HG02588 (cell line): Measurements from ENCODE around the gene MECP2.
"Not testable (repeated sequence)": the region's sequence is repeated elsewhere in the genome, so short reads cannot be mapped to it uniquely, and the experiment has no call there.

Experiments used
- ATAC-seq: cut with Tn5 transposase; IDR thresholded peaks from one replicate; pipeline ENCODE4 v1.9.1; 2021; ENCODE audit warnings: mild to moderate bottlenecking, moderate library complexity; ENCODE audit not compliant: unreplicated experiment

MECP2 gene

DNA sequence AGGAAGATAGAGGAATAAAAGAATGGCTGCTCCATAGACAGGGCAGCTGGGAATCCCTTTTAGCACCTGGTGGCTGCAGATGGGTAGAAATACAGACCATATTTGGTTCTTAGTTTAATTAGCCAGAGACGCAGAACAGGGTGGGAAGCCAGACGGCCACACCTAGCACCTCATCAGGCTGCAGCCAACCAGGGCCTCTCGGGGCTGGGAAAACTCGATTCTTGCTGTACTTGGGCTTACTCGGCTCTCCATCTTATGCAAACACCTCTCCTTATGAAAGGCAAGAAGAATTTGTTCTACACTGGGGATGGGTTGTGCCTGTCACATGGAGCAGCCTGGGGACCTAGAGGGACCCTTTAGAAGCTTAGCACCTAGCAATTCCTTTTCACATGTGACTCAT, 97.5 kb downstream of the MECP2 start:
- no peak for ATAC-seq

DNA sequence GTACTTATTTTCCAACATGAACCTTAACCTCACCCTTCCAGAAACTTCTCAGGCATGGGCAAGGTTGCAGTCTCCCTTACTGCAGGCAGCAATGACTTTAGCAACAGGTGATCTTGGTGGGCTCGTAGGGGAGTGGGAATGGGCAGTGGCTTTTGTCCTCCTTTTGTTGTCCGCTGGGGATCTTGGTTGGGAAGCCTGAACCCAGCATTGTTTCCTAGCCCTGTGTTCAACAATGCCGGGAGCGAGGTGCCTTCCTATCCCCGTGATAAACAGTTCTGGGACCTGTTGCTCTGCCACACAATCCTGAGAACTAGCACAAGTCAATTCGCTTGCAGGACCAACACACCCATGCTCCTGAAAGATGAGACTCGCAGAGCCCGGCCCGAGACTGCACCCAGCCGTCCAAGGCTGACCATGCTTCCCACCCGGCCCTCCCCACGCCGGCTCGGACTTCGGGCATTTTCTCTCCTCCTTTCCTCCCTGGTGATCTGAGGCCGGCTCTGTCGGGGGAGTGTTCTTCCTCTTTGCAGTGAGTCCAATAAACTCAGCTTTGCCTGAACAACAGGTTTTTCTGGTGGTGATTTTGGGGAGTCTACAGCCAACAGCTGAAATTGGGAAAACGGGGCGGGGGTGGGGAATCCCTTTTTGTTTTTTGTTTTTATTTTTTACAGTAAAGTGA, 98.0 kb downstream of the MECP2 start:
- ATAC-seq = no peak

DNA sequence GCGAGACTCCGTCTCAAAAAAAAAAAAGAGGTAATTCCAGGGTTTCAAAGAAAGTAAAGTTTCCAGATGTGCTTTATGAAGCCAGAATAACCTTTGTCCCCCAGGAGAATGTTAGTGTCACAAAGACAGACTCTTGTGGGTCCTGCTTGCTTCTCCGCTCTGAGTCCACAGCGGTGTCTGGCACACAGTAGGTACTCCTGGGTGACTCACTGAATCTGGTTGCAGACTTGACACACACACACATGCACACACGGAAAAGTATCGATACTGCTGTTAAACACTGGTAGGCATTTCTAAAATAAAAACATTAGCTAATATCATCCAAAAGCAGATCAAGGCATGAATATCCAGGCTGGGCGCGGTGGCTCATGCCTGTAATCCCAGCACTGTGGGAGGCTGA, 102.0 kb downstream of the MECP2 start:
- ATAC-seq = no peak

DNA sequence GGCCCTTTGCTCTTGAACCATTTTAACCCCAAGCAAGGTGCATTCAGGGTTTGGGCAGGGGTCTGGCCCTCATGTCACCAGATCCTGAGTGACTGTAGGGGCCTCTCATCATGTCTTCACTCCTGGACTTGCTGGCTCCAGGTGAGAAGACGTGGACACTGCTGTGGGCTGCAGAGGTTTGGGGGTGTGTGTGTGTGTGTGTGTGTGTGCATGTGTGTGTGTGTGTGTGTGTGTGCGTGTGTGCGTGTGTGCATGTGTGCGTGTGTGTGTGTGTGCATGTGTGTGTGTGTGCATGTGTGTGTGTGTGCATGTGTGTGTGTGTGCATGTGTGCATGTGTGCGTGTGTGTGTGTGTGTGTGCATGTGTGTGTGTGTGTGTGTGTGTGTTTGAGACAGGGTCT, 103.1 kb downstream of the MECP2 start:
- ATAC-seq = not testable (repeated sequence)

DNA sequence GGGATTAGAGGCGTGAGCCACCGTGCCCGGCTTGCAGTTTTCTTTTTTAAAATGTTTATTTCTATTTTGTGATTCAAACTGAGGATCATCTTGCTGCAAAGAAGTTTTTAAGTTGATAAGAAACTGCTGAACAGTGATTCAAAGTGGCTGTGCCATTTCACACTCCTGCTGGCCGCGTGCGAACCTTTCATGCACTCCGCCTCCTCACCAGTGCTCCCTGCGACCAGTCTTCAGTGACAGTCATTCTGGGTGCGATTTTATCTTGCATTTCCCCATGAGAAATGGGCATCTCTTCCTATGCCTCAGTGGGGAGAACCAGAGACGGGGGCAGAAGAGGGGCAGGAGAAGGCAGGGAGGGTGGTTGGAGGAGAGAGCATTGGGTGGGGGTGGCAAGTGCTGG, 103.5 kb downstream of the MECP2 start:
- no peak for ATAC-seq

DNA sequence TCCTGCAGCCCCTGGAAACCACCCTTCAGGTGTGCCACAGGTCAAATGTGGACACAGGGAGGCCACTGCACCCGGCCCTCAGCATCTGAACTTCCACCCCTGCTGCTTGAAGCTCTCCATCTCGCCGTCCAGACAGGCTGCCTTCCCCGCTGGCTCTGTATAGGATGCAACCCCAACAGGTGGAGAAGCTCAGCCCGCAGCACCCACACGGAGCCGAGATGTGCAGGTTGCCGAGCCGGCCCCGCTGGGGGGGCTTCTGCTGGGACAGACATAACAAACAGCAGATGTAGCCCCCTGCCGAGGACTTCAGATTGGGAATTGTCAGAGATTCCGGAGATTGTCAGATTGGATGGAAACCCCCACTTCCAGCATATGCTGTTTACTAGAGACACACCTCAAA, 104.4 kb downstream of the MECP2 start:
- no peak for ATAC-seq

DNA sequence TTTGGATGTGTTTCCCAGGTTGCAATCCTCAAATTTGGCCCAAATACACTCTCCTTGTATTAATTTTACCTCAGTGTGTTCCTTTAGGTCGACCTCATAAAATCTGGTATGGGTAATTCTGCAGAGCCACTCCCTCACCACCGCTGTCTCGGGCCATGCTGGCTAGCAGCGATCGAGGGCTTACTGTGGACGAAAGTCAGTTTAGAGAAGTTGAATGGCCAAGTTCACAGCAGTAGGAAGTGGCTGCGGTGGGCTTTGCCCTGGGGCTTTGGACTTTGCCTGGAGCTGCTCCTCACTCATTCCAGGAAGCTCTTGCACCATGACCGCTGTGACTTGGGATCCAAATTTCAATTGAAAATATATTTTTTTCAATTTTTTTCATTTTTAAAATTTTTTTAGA, 105.3 kb downstream of the MECP2 start:
- no peak for ATAC-seq

DNA sequence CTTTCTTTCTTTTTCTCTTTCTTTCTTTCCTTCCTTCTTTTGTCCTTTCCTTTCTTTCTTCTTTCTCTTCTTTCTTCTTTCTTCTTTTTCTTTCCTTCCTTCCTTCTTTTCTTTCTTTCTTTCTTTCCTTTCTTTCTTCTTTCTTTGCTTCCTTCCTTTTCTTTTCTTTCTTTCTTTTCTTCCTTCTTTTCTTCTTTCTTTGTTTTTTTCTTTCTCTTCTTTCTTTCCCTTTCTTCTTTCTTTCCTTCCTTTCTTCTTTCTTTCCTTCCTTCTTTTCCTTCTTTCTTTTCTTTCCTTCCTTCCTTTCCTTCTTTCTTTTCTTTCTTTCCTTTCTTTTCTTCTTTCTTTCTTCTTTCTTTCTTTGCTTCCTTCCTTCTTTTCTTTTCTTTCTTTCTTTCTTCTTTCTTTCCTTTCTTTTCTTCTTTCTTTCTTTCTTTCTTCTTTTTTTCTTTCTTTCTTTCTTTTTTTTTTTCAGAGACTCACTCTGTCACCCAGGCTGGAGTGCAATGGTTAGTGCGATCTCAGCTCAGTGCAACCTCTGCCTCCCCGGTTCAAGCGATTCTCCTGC, 106.4 kb downstream of the MECP2 start:
- ATAC-seq = no peak

DNA sequence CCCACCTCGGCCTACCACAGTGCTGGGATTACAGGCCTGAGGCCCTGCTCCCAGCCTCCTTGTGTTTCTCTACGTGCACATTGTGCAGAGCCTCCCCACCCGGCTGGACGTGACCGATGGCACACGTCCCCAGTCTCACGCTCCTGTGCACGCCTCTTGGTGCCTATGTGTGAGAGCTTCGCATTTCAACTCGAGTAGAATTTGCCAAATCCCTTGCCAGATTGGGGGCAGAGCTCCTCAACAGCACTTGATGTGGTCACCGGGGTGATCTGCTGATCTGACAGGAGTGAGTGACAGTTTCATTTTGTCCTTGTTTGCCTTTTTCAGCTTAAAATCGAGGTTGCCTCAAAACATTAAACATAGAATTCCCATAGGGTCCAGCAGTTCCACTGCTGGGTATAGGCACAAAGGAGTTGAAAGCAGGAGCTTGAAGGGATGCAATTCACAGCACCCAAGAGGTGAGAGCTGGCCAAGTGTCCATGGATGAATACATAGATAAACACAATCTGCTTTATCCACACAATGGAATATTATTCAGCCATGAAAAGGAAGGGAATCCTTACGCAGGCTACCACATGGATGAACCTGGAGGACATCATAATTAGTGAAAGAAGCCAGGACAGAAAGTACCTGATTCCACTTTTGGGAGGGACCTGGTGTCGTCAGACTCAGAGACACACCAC, 107.4 kb downstream of the MECP2 start:
- no peak for ATAC-seq

DNA sequence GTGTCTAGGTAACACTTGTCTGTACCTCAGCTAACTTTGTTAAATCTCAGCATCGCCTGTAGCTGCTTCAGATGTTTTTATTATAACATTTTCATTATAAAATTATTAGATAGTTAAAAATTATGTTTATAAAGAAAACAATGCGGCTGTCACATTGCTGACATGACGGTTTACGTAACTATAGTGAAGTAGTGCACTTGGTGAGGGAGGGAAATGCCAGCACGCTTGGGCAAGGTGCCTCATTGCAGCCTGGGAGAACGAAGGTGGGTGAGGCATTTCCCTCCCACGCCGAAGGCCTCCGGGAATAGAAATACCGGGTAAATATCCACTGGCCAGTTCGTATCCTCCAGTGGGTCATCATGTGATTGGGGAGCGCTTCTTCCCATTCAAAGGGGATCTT, 109.0 kb downstream of the MECP2 start:
- no peak for ATAC-seq

DNA sequence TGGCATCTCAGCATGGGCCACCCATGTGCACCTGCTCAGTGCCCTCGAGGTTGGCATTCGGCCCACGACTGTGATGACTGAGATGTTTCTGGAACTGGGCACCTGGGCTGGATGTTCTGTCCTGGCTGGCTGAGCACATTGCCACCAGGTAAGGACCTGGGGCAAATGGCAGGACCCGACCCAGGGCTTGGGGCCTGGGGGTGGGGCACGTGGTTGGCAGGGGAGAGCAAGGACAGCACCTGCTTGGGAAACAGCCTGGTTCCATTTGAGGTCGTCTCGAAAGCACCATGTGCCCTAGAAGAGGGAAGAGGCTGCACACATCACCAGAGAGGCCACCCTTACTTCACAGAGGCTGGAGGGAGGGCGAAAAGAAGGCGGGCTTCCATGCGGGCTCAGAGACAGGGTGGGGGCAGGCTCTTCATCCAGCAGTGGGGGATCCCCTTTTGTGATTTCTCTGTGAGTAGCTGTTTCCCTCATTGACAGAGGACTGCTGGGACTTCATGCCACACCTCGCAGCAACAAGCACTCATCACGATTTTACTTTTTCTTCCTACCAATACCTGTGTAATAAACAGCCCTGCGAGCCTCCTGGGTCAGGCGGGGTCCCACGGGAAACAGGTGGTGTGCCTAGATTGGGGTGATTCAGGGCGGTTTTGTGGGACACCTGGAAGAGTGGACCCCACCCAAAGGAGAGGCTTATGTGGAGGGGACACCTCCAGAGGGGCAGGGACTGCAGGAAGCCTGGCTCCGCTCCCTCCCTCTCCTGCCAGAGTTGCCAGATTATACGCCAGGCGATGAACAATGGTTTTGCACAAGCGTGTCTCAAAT, 113.0 kb downstream of the MECP2 start:
- ATAC-seq = no peak

DNA sequence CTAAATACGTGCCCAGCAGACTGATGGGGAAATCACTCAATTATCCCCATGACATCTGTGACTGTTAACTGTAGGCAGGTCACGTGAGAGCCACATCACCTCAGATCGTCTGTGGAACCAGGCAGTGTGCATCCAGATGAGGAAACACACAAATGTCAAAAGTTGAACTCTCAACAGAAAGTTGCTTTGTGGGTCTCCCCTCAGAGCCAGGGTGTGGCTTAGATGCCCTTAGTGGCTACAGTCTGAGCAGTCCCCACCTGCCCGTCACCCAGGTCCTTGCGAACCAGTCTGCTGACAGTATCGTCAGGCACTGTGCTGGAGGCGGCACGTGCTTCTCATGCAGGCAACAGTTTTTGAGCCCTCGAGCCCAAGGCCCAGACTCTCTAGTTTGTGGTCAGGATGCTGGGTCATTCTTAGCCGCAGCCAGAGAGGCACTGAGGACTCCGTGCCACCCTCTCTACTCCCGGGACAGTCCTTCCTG, 114.2 kb downstream of the MECP2 start:
- ATAC-seq = no peak

DNA sequence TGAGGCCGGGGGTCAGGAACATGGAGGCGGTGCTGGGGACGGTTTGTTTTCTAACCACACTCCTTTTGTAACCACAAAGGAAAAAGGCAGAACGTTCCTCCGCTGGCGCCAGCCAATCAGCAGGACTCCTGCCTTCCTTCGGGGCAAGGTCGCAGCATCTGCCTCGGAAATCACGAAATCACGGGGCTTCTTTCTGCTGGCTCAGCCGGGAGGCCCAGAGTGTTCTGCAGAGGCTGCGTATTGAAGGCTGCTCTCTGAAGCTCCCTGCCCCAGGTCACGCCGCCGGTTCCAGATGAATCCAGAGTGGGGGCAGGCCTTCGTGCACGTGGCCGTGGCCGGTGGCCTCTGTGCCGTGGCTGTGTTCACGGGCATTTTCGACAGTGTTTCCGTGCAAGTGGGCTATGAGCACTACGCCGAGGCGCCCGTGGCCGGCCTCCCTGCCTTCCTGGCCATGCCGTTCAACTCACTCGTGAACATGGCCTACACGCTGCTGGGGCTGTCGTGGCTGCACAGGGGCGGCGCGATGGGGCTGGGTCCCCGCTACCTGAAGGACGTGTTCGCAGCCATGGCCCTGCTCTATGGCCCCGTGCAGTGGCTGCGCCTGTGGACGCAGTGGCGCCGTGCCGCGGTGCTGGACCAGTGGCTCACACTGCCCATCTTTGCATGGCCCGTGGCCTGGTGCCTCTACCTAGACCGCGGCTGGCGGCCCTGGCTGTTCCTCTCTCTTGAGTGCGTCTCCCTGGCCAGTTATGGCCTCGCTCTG, 115.6 kb downstream of the MECP2 start:
- ATAC-seq = no peak

DNA sequence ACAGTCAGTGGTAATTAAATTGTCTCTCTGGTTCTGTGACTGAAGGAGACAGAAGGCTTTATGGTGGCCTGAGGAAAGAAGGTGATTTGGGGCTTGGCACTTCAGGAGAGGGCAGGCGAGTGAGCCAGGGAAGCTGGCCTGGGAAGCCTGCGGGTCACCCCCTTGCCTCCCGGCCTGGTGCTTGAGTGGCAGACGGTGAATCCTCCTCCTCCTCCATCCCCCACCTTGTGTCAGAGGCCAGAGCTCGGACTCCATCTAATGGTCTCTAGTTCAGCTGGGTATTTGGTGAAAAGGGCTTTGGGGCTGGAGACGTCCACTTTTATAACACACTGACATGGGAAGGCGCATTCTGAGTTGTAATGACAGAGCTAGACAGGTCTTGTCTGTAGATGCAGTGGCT, 116.3 kb downstream of the MECP2 start:
- ATAC-seq = no peak

DNA sequence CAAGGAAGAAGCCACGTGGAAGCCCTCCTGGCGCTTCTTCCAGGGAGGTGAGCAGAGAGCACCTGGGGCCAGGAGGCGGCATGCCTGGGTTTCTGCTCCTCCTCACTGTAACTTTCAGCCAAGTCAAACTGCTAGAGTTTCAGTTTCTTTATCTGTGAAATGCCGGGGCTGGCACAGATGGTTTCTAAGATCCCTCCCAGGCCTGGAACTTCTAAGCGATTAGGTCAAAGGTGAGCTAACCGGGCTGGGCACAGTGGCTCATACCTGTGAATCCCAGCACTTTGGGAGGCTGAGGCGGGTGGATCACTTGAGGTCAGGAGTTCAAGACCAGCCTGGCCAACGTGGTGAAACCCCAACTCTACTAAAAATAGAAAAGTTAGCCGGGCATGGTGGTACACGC, 117.1 kb downstream of the MECP2 start:
- peak; percentile 49 for ATAC-seq

DNA sequence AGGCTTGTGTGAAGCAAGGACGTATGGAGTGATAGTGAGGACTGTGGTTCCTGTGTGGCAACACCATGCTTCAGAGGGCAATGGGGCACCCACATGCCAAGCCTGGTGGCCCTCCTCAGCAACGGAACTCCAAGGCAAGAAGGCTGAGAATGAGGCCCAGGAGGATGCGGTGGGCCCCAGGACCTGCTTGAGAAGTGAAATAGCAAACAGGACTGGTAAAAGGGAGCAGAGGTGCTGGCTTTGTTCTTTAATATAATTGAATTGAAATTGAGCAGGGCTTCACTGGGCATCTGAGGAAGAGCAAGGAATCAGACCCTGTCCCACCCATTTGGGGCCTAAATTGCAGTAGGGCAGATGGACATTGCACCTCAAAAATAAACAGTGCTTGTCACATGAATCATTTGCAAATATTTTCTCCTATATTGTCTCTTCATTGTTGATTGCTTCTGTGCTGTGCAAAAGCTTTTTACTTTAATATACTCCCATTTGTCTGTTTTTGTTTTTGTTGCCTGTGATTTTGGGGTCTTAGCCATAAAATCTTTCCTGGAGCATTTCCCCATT, 122.7 kb downstream of the MECP2 start:
- ATAC-seq = no peak

DNA sequence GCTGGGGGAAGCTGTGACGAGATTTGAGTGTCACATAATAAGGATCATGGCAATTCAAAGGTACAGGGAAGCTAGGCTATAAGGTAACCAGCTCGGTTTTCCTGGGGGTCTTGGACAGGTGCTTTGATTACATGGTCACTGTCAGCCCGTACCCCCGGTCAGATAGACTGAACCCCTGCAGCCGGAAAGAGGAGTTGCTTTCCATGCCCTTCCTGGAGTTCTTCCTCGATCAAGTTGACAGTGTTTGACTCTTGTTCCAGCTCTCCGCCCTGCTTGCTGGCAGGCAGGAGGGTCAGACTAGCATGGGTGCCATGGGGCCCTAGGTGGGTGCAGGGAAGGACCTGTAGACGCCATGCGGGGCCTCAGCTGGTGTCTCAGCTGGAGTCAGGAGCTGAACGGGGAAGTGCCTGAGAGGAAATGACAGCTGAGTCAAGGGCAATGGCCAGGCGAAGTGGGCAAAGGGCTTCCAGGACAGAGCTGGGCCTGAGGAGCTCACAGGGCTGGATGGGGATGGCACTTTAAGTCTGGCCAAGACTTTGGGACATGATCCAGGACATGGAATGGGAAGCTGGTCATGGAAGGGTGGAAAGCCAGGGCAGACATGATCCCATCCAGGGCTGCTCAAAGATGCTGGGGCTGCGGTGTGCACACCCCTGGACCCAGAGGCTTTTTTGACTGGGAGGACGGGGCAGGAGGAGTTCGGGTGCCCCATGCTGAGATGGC, 123.4 kb downstream of the MECP2 start:
- no peak for ATAC-seq

DNA sequence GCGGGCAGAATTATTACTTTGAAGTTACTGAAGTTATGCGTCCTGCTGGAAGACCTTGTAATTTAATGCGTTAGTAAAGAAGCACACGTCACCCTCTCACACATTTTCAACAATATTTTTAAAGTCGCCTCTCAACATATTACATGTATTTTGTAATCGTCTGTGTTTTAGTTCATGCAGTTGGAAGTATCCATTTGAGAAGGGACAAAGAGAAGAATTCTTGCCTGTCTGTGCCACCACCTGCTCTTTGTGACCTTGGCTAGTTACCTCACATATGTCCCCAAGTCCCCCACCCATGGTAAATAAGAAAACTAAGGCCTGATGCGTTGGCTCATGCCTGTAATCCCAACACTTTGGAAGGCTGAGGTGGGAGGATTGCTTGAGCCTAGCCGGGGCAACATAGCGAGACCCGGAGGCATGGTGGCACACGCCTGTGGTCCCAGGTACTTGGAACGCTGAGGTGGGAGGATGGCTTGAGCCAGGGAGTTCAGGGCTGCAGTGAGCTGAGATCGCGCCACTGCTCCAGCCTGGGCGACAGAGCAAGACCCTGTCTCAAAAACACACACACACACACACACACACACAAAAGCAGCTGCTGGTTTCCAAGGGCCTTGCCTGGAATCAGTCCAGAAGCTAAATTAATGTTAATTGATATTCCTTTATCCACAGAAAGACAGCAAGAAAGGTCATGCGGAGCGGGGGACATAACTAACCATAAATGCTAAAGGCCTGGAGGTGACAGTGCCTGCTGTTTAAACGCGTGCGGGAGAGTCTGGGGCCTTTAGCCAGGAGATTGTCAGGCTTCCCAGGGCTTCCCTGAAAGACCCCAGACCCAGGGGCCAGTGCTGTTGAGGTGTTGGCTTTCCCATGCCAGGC, 124.2 kb downstream of the MECP2 start:
- no peak for ATAC-seq
